GM10248 (cell line): ENCODE data around the gene IDH3A.
A peak's percentile ranks its signal among the peaks of the same experiment; 100 is the strongest.

Experiments used
- CTCF ChIA-PET: fragments of 300-600 bp; sonication (Branson Sonifier 250); formaldehyde crosslinking; extraction: SDS; loops from one replicate; lab custom pipeline; 2021; ENCODE audit warnings: antibody characterized with exemption; lab: Yijun Ruan, JAX
- POLR2A ChIA-PET: fragments of 350-650 bp; sonication (Branson Sonifier 250); formaldehyde crosslinking; extraction: SDS; loops from one replicate; lab custom pipeline; 2020; ENCODE audit warnings: antibody characterized with exemption; lab: Yijun Ruan, JAX
- DNase-seq: peaks from one replicate; pipeline ENCODE4 v3.0.0; 2012; ENCODE audit errors: extremely low spot score
- CTCF ChIP-seq: IDR thresholded peaks from 2 replicates; pipeline ENCODE4 v1.5.1; 2012; ENCODE audit warnings: mild to moderate bottlenecking, low read depth; ENCODE audit errors: extremely low read depth, missing control alignments, control extremely low read depth

Gene IDH3A

GRCh38 chr15:78108300-78109084 is 40.7 kb upstream of the IDH3A start:
- TF ChIP-seq CTCF, result peak; percentile 94

GRCh38 chr15:78109156-78109555 is 40.0 kb upstream of the IDH3A start:
- CTCF ChIA-PET, result interaction anchor here (0.9 to 10.7 kb wide), 43 partner anchors 8 to 436 kb away, joined by 3 to 141 read pairs (median 8); partner anchors contain the start of gene CIB2
- no peak for DNase-seq
- POLR2A ChIA-PET, result no interaction called here
- no peak for TF ChIP-seq CTCF

More at GRCh38 chr15:78108300-78109084, 40.7 kb upstream of the IDH3A start:
- ChIA-PET POLR2A (no interaction called here), CTCF (interaction anchor here (0.6 to 10.7 kb wide), 65 partner anchors 9 to 437 kb away, joined by 3 to 141 read pairs (median 5); partner anchors contain the start of gene CIB2)
- peak; percentile 85 for DNase-seq

- no peak for TF ChIP-seq CTCF
- ChIA-PET CTCF (interaction anchor here (1.1 to 10.7 kb wide), 11 partner anchors 8 to 200 kb away, joined by 3 to 141 read pairs (median 28); partner anchors contain the start of gene CIB2), POLR2A (no interaction called here)
- DNase-seq, result no peak
Observed at GRCh38 chr15:78110096-78110495, 39.1 kb upstream of the IDH3A start.

GRCh38 chr15:78110916-78111475 is 38.2 kb upstream of the IDH3A start:
- DNase-seq, result no peak
- CTCF ChIA-PET, result interaction anchor here (1.0 to 10.7 kb wide), 12 partner anchors 9 to 201 kb away, joined by 3 to 141 read pairs (median 28); partner anchors contain the start of gene CIB2
- POLR2A ChIA-PET, result no interaction called here
- TF ChIP-seq CTCF, result no peak

- TF ChIP-seq CTCF, result no peak
- ChIA-PET POLR2A (no interaction called here), CTCF (interaction anchor here (1.0 to 10.7 kb wide), 23 partner anchors 10 to 204 kb away, joined by 3 to 141 read pairs (median 7); partner anchors contain the start of genes ACSBG1 and CIB2)
- DNase-seq, result no peak
Observed at GRCh38 chr15:78111788-78112187, 37.4 kb upstream of the IDH3A start.

- no peak for DNase-seq
- CTCF ChIA-PET, result interaction anchor here (0.6 to 10.7 kb wide), 31 partner anchors 10 to 558 kb away, joined by 3 to 141 read pairs (median 5); partner anchors contain the start of genes ACSBG1, CIB2 and IDH3A
- no peak for TF ChIP-seq CTCF
- POLR2A ChIA-PET, result no interaction called here
Observed at GRCh38 chr15:78112551-78112950, 36.6 kb upstream of the IDH3A start.
